Osteoblast (primary cell): ENCODE data around the gene RDH11. TPM values are rescaled to one million over a fixed set of nuclear protein-coding genes. Genes with fewer than 3 reads are reported as not detected.

Source experiments
- DNase-seq: peaks from one replicate; pipeline ENCODE4 v3.0.0; 2011; ENCODE audit warnings: low spot score, mixed read lengths; ENCODE audit not compliant: insufficient read length; ENCODE audit errors: missing footprints
- H2AFZ ChIP-seq: 2 replicates; pipeline ENCODE4 v1.6.0; 2011; ENCODE audit warnings: mild to moderate bottlenecking, low read length
- H3K27ac ChIP-seq: 2 replicates; pipeline ENCODE4 v1.5.1; 2011; ENCODE audit warnings: mild to moderate bottlenecking, low read depth, low read length, moderate library complexity
- H3K27me3 ChIP-seq: 2 replicates; pipeline ENCODE4 v1.6.0; 2012; ENCODE audit warnings: mild to moderate bottlenecking, control low read depth, inconsistent platforms, low read length, moderate library complexity; ENCODE audit not compliant: insufficient read depth
- H3K36me3 ChIP-seq: 2 replicates; pipeline ENCODE4 v1.5.1; 2011; ENCODE audit warnings: mild to moderate bottlenecking, low read length, control low read depth, moderate library complexity; ENCODE audit not compliant: insufficient read depth
- H3K4me1 ChIP-seq: 2 replicates; pipeline ENCODE4 v1.5.1; 2011; ENCODE audit warnings: mild to moderate bottlenecking, low read length, control low read depth, moderate library complexity; ENCODE audit not compliant: insufficient read depth
- H3K4me2 ChIP-seq: 2 replicates; pipeline ENCODE4 v1.6.0; 2011; ENCODE audit warnings: mild to moderate bottlenecking, low read length; ENCODE audit not compliant: insufficient read depth
- H3K4me3 ChIP-seq: fragments of 200-600 bp; sonication (generic); 3 replicates; pipeline ENCODE4 v1.5.1; 2012; ENCODE audit warnings: mild to moderate bottlenecking, low read length, inconsistent platforms; ENCODE audit not compliant: insufficient read depth
- H3K79me2 ChIP-seq: 2 replicates; pipeline ENCODE4 v1.6.0; 2012; ENCODE audit warnings: mild to moderate bottlenecking, low read length, control low read depth, inconsistent platforms; ENCODE audit not compliant: insufficient read depth
- H3K9me3 ChIP-seq: 2 replicates; pipeline ENCODE4 v1.5.1; 2011; ENCODE audit warnings: low read depth, low read length, control low read depth
- H4K20me1 ChIP-seq: 2 replicates; pipeline ENCODE4 v1.6.0; 2012; ENCODE audit warnings: mild to moderate bottlenecking, low read length, control low read depth; ENCODE audit not compliant: insufficient read depth
- CTCF ChIP-seq: IDR thresholded peaks from 2 replicates; pipeline ENCODE4 v1.5.1; 2011; ENCODE audit warnings: mild to moderate bottlenecking, low read depth, low read length, moderate library complexity; ENCODE audit errors: extremely low read depth
- small RNA-seq: library from RNA; depleted of rRNA; stranded (forward); fragments of <200 nt; gene quantifications from one replicate; pipeline ENCODE3, GENCODE V24; 2012
- total RNA-seq: library from RNA; depleted of rRNA; stranded (reverse); fragments of >200 nt; gene quantifications from 2 replicates; pipeline ENCODE4 v1.2.3, GENCODE V29; 2012

RDH11 gene
- total RNA-seq, 1 donor: 143 TPM

- H3K27ac ChIP-seq: no peak overlapping the region
- TF ChIP-seq CTCF: no peak
- no peaks in the 10 kb centered on the region for H3K36me3 ChIP-seq
- no peak overlapping the region for H3K4me3 ChIP-seq
- no peaks in the 10 kb centered on the region for H3K4me1 ChIP-seq
- H3K27me3 ChIP-seq: no peaks in the 10 kb centered on the region
- no peak for DNase-seq
- H3K79me2 ChIP-seq: no peaks in the 10 kb centered on the region
- no peak overlapping the region for H2AFZ ChIP-seq
- H3K4me2 ChIP-seq: no peak overlapping the region
- no peaks in the 10 kb centered on the region for H4K20me1 ChIP-seq
- H3K9me3 ChIP-seq: no peaks in the 10 kb centered on the region
These were observed 65.4 kb downstream of the RDH11 start for GRCh38 chr14:67630186-67630585.

GRCh38 chr14:67627519-67627918 lies 68.0 kb downstream of the RDH11 start:
- H3K4me3 ChIP-seq: no peak overlapping the region
- H3K27me3 ChIP-seq: no peaks in the 10 kb centered on the region
- H4K20me1 ChIP-seq: no peaks in the 10 kb centered on the region
- no peak for DNase-seq
- TF ChIP-seq CTCF: no peak
- H3K4me2 ChIP-seq: no peak overlapping the region
- H3K36me3 ChIP-seq: no peaks in the 10 kb centered on the region
- H3K79me2 ChIP-seq: no peaks in the 10 kb centered on the region
- peaks cover 8% of the 10 kb centered on the region for H3K4me1 ChIP-seq
- no peak overlapping the region for H2AFZ ChIP-seq
- no peaks in the 10 kb centered on the region for H3K9me3 ChIP-seq
- H3K27ac ChIP-seq: no peak overlapping the region

Small RNAs within 50 kb of the gene (small RNA-seq; reads per million reads assigned to genes)
- gene AL049779.3 (not detected), gene RN7SL369P (not detected), gene RNA5SP386 (not detected)

Other genes with a start within 250 kb of the RDH11 start
- gene TMEM229B, start 207.0 kb downstream of the RDH11 start, total RNA-seq: 5.8 and 8.3 TPM in 2 replicates
- gene PLEKHH1, start 162.5 kb downstream of the RDH11 start, total RNA-seq: 0.59 and 1.1 TPM in 2 replicates
- gene PIGH, start 95.5 kb downstream of the RDH11 start, total RNA-seq: 15.3 and 16.3 TPM in 2 replicates
- gene ARG2, start 75.8 kb downstream of the RDH11 start, total RNA-seq: 11.2 and 13.3 TPM in 2 replicates
- gene VTI1B, start 21.1 kb downstream of the RDH11 start, total RNA-seq: 64.1 and 66.6 TPM in 2 replicates
- gene RDH12, start 6.1 kb upstream of the RDH11 start, total RNA-seq: 0.29 TPM in 1 of 2 replicates, not detected in the other
- 37.6 and 43.0 TPM in 2 replicates for gene ZFYVE26, start 120.8 kb upstream of the RDH11 start, total RNA-seq
- 13.8 and 22.4 TPM in 2 replicates for gene RAD51B, start 124.0 kb upstream of the RDH11 start, total RNA-seq